NT2/D1 (cell line): ENCODE data around the gene XYLT1.

Experiments
- DNase-seq: peaks from one replicate; pipeline ENCODE4 v3.0.0-alpha.2; 2011; ENCODE audit warnings: low read depth, low spot score
- H3K27me3 ChIP-seq: 2 replicates; pipeline ENCODE4 v1.6.0; 2011; ENCODE audit warnings: mild to moderate bottlenecking; ENCODE audit not compliant: insufficient read length, insufficient read depth
- H3K36me3 ChIP-seq: 2 replicates; pipeline ENCODE4 v1.6.1; 2011; ENCODE audit warnings: mild to moderate bottlenecking, low read length, mixed read lengths; ENCODE audit not compliant: insufficient read depth, insufficient read length
- H3K4me1 ChIP-seq: 2 replicates; pipeline ENCODE4 v1.5.1; 2011; ENCODE audit not compliant: insufficient read depth, insufficient read length
- H3K4me3 ChIP-seq: 2 replicates; pipeline ENCODE4 v1.5.1; 2011; ENCODE audit warnings: low read depth; ENCODE audit not compliant: insufficient read length
- H3K9ac ChIP-seq: 2 replicates; pipeline ENCODE4 v1.6.0; 2011; ENCODE audit warnings: low read depth; ENCODE audit not compliant: insufficient read length
- H3K9me3 ChIP-seq: 2 replicates; pipeline ENCODE4 v1.5.1; 2011; ENCODE audit warnings: mild to moderate bottlenecking, low read length; ENCODE audit not compliant: insufficient read depth
- SUZ12 ChIP-seq: IDR thresholded peaks from 2 replicates; pipeline ENCODE4 v1.6.1; 2011; ENCODE audit not compliant: insufficient read length, insufficient read depth; ENCODE audit errors: extremely low read depth
- YY1 ChIP-seq: IDR thresholded peaks from 2 replicates; pipeline ENCODE4 v1.6.1; 2011; ENCODE audit not compliant: insufficient read length, insufficient read depth
- ZNF274 ChIP-seq: IDR thresholded peaks from 2 replicates; pipeline ENCODE4 v1.6.1; 2011; ENCODE audit warnings: mild to moderate bottlenecking, low read depth, low read length

The XYLT1 gene

GRCh38 chr16:17433577-17434451, 36.9 kb downstream of the XYLT1 start:
- no peak for DNase-seq
- Histone ChIP-seq H3K9me3 (no peaks in the 10 kb centered on the region), H3K27me3 (no peaks in the 10 kb centered on the region), H3K4me1 (no peaks in the 10 kb centered on the region), H3K9ac (no peak overlapping the region), H3K36me3 (no peaks in the 10 kb centered on the region), H3K4me3 (no peak overlapping the region)
- TF ChIP-seq ZNF274 (no peak), SUZ12 (no peak), YY1 (no peak)

- Histone ChIP-seq H3K27me3 (no peaks in the 10 kb centered on the region), H3K9ac (no peak overlapping the region), H3K36me3 (no peaks in the 10 kb centered on the region), H3K4me3 (no peak overlapping the region), H3K9me3 (no peaks in the 10 kb centered on the region), H3K4me1 (no peaks in the 10 kb centered on the region)
- DNase-seq, result no peak
- TF ChIP-seq YY1 (no peak), ZNF274 (no peak), SUZ12 (no peak)
These were observed 37.7 kb downstream of the XYLT1 start for GRCh38 chr16:17432901-17433576.

GRCh38 chr16:17431968-17432625, 38.7 kb downstream of the XYLT1 start:
- no peaks in the 10 kb centered on the region for H3K4me1 ChIP-seq
- no peaks in the 10 kb centered on the region for H3K27me3 ChIP-seq
- TF ChIP-seq SUZ12 (no peak), ZNF274 (no peak), YY1 (no peak)
- no peaks in the 10 kb centered on the region for H3K9me3 ChIP-seq
- peaks cover under 1% of the 10 kb centered on the region for H3K36me3 ChIP-seq
- H3K9ac ChIP-seq, result no peak overlapping the region
- no peak overlapping the region for H3K4me3 ChIP-seq
- no peak for DNase-seq

- H3K27me3 ChIP-seq, result no peaks in the 10 kb centered on the region
- no peak overlapping the region for H3K4me3 ChIP-seq
- TF ChIP-seq YY1, result no peak
- TF ChIP-seq ZNF274, result no peak
- TF ChIP-seq SUZ12, result no peak
- no peak for DNase-seq
- H3K36me3 ChIP-seq, result peaks cover 3% of the 10 kb centered on the region
- no peaks in the 10 kb centered on the region for H3K4me1 ChIP-seq
- H3K9ac ChIP-seq, result no peak overlapping the region
- H3K9me3 ChIP-seq, result no peaks in the 10 kb centered on the region
These were observed 39.7 kb downstream of the XYLT1 start for GRCh38 chr16:17431012-17431411.

GRCh38 chr16:17426451-17426850, 44.3 kb downstream of the XYLT1 start:
- TF ChIP-seq SUZ12 (no peak), YY1 (no peak), ZNF274 (no peak)
- Histone ChIP-seq H3K36me3 (peaks cover 3% of the 10 kb centered on the region), H3K9ac (no peak overlapping the region), H3K4me1 (no peaks in the 10 kb centered on the region), H3K27me3 (no peaks in the 10 kb centered on the region), H3K4me3 (no peak overlapping the region), H3K9me3 (peaks cover 8% of the 10 kb centered on the region; the same call in 1 of the 2 replicates)
- no peak for DNase-seq

- no peaks in the 10 kb centered on the region for H3K4me1 ChIP-seq
- no peak for TF ChIP-seq YY1
- no peak for TF ChIP-seq ZNF274
- TF ChIP-seq SUZ12, result no peak
These were observed 46.0 kb downstream of the XYLT1 start for GRCh38 chr16:17424771-17425170.

More at GRCh38 chr16:17424771-17425170, 46.0 kb downstream of the XYLT1 start:
- Histone ChIP-seq H3K4me3 (no peak overlapping the region), H3K36me3 (peaks cover 3% of the 10 kb centered on the region), H3K9ac (no peak overlapping the region), H3K27me3 (no peaks in the 10 kb centered on the region), H3K9me3 (peaks cover 15% of the 10 kb centered on the region; the same call in 1 of the 2 replicates)
- DNase-seq, result no peak
